GM18498 (cell line): ENCODE results near the gene SYNE3.

Experiments
- ATAC-seq: cut with Tn5 transposase; IDR thresholded peaks from one replicate; pipeline ENCODE4 v1.9.1; 2021; ENCODE audit warnings: mild to moderate bottlenecking, moderate library complexity; ENCODE audit not compliant: unreplicated experiment

The SYNE3 gene

GRCh38 chr14:95541932-95542930 is 25.8 kb upstream of the SYNE3 start:
- no peak for ATAC-seq

DNA sequence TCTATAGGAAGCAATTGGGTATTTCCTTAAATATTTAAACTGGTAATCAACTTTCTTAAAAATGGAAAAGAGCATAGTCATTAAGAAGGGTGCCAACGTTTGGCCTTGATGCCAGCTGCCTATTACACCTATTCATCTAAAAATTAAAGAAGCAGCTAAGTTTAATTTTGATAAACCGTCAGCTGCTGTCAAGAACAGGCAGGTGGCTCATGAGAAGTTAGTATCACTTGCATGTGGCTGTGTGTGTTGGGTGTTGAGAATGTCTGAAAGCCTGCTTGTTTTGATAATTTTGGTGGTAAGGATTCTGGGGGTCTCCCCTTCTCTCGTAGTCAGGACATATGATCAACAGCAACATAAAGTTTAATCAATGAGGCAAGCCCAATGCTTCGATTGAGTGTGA is 24.9 kb upstream of the SYNE3 start:
- ATAC-seq = no peak

- no peak for ATAC-seq
These were observed 23.9 kb upstream of the SYNE3 start for GRCh38 chr14:95540236-95540855.

- no peak for ATAC-seq
These were observed 22.5 kb upstream of the SYNE3 start for GRCh38 chr14:95538801-95539509.

DNA sequence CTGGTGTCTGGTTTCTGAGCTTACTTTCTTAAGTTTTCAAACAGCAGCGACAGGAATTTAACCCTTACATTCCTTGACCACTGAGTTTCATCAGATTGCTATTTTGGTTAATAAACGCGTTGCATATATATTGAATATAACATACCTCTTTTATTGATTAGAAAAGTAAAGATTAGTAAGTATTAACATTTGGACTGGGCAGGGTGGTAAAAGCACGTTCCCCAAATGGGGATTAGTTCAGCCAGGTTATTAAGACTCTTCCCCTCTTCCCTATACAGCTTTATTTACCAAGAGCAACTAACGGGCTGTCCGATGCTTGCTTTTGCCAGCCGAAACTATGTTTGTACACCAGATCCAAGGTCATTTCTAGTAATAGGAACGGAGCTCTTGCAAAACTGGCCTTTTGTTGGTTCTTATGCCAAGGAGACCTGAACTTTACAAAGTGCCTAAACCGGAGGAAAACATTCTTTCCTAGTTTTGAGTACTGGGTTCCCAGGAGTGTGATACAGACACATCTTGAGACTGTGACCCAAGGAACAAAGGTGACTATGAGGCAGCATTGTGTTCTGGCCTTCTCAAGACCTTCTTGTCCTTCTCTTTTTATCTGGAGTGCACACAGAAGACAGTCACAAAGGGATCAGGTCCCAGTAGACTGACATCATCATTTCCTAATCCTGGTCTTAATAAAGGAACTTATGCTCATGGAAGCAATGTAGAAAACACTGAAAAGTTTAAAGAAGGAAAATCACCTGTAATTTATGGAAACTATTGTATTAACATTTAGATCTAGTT is 21.0 kb upstream of the SYNE3 start:
- ATAC-seq = no peak

- no peak for ATAC-seq
These were observed 20.2 kb upstream of the SYNE3 start for GRCh38 chr14:95536671-95537070.

DNA sequence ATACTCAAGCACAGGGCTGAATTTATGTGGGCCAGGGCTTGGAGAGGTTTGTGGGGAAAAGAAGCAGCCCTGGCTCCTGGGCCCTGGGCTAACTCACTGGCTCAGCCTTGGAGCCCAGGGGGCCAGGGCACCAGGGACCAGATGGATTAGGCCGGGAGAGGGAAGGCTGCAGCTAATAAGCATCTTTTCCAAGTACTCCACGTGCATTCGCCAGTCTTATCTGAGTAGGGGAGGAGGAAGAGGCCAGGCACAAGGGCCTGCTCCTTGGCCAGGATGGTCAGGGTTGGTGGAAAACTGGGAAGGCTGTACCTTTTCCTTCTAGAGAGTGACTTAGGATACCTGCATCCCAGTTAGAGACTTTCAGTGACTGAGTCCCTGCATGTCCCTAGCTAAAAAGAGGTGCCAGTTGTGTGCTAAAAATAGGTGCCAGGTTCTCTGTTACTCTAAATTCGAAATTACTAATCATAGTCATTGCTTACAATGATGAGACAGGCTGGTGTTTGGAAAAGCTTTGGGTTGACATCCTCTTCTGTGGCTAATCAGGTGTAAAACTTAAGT is 19.7 kb upstream of the SYNE3 start:
- no peak for ATAC-seq

DNA sequence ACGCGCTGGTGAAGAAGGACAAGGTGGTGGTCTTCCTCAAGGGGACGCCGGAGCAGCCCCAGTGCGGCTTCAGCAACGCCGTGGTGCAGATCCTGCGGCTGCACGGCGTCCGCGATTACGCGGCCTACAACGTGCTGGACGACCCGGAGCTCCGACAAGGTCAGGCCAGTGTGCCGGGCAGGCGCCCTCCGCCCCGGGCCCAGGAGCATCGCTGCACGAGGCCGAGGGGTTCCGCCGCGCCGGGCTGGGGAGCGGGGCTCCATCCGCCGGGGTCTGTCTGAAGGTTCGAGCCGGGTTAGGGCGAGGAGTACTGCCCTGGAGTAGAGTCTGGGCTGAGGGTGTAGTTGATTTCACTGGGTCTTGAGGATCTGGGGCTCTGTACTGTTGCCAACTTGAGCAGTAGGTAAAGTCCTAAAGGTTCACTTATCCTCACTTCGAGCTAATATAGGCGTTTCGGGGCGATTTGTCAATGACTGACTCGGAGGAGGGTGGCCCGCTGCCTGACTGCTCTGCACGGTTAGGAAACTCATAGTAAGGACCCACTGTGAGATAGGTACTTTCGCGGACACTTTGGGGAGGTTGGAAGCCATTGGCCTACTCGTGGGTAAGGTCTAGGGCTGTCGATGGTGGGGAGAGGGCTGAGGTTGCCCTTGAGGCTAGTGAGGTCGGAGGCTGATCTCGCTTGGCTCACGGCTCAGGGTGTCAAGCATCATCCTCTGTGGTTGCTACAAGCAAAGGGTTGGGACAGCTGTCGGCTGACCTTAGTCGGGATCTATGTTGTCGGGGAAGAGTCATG is 19.0 kb upstream of the SYNE3 start:
- ATAC-seq = peak; percentile 1

DNA sequence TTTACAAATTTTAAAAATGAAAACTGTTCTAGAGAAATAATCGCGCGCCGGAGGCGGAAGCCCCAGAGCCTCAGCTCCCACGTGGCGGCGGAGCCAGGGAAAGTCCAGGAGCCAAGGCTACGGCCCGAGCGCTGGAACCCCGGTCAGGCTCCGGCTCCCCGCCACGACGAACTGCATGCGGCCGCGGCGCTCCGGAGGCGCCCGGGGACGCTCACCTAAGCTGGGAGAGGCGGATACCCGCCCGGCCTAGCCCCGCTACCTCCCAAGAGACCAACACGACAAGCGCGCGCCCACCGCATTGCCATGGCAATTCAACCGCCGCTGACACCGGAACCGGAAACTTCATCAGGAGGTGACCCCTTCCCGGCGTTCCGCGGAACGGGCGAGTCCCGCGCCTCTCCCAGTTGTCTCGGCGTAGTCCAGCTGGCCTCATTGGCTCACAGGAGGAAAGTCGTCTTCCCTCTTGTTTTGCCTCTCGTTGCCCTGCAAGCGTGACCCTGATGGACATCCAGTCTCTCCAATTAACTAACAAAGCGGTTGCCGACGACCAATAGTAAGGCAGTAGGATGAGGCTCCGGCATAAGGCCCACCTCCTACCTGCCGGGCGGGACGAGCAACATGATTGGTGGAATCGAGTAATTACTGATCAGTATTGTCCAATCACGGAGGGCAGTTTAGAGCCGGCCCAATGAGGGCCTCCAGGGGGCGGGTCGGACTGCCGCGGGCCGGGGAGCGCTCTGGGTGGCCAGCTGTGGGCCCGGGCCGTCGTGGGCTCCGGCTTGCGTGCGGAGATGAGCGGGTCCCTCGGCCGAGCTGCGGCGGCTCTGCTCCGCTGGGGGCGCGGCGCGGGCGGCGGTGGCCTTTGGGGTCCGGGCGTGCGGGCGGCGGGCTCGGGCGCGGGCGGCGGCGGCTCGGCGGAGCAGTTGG is 18.1 kb upstream of the SYNE3 start, which contains the start of gene GLRX5:
TSS of gene GLRX5 (plus strand) at position 752 of the 927 bp plus-strand sequence. CDS start at position 792, 40 bp downstream.
- peak; percentile 90 for ATAC-seq

GRCh38 chr14:95533822-95534221 is 17.4 kb upstream of the SYNE3 start:
- ATAC-seq = no peak

GRCh38 chr14:95533391-95533821 is 17.0 kb upstream of the SYNE3 start:
- ATAC-seq = no peak

- no peak for ATAC-seq
These were observed 15.5 kb upstream of the SYNE3 start for GRCh38 chr14:95531969-95532368.

- ATAC-seq = no peak
These were observed 15.0 kb upstream of the SYNE3 start for GRCh38 chr14:95531473-95531872.

DNA sequence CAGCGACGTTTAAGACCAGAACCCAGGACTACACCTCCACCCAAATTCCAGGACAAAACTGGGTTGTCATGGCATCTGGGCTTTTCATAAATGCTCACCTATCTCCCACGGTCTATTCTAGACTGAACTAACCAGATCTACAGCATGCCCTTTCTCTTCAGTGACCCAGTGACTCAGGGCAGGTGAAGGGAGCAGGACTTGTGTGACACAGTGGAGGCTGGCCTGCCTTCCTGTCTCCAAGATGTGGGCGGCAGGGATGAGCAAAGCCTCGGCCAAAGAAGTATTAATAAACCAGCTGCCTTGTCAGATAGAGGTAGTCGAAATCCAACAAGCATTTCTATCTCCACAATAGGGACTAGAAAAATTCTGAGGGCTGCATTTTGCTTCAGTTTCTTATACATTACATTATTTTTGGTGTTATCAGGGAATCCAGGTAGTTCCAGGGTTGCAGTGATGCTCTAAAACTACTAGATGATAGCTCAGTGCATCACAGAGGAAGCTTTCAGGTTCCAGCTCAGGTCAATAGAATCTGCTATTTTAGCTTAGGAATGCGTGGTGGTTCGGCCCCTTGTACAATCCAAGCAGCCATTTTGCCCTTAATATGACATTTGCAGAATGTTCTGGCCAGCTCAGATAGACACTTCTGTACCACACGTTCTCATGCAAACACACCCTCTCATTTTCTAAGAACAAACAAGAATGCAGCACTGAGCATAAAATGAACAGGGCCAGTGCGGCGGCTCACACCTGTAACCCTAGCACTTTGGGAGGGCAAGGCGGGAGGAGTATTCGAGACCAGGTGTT is 14.2 kb upstream of the SYNE3 start:
- ATAC-seq = no peak

- no peak for ATAC-seq
These were observed 12.8 kb upstream of the SYNE3 start for GRCh38 chr14:95529216-95529615.

- ATAC-seq = no peak
These were observed 11.0 kb upstream of the SYNE3 start for GRCh38 chr14:95527387-95528002.
